Mucosa of descending colon (tissue), 3 donors: Measurements from ENCODE around the gene SPOCK1. TPM values are rescaled to one million over a fixed set of nuclear protein-coding genes. Genes with fewer than 3 reads are reported as not detected.

ENCODE experiments used
- ATAC-seq: fragments of 200-7000 bp; cut with Tn5 transposase; one replicate; pipeline ENCODE4 v1.9.1; 2020; ENCODE audit warnings: mild to moderate bottlenecking, moderate library complexity
- DNase-seq, 3 donors: peaks; one replicate each; pipeline ENCODE4 v3.0.0-alpha.2; 2020
- H3K36me3 ChIP-seq: fragments of 200-600 bp; one replicate; pipeline ENCODE4 v1.8.0; 2021; ENCODE audit warnings: low read depth, mild to moderate bottlenecking
- H3K4me1 ChIP-seq: fragments of 200-600 bp; one replicate; pipeline ENCODE4 v1.8.0; 2021; ENCODE audit warnings: low read depth, mild to moderate bottlenecking
- H3K4me3 ChIP-seq: fragments of 200-600 bp; one replicate; pipeline ENCODE4 v1.8.0; 2021; ENCODE audit warnings: mild to moderate bottlenecking
- H3K9me3 ChIP-seq: fragments of 200-600 bp; one replicate; pipeline ENCODE4 v1.8.0; 2021; ENCODE audit warnings: mild to moderate bottlenecking
- CTCF ChIP-seq: fragments of 200-600 bp; IDR thresholded peaks from one replicate; pipeline ENCODE4 v1.8.0; 2022; ENCODE audit warnings: antibody characterized with exemption, mild to moderate bottlenecking
- intact Hi-C, 2 donors: fragments of 100-400 bp; cut with DNase I in 1 of 2; cut with micrococcal nuclease in 1 of 2; formaldehyde crosslinking; loops; one replicate each; pipeline versions ENCODE4 v1.11.0 to v1.11.1; 2022; cut with DNase I, micrococcal nuclease
- total RNA-seq, 3 donors: library from RNA; stranded (reverse); fragmentation: NEBNext Ultra II Directional in 2 of 3; extraction: Animal tissue kit (Norgen Biotek cat#: 25700) in 2 of 3; gene quantifications; one replicate each; pipeline versions ENCODE4 v1.2.1 to v1.2.4, GENCODE V29; 2021 to 2023
- donor health status: DM: no; HTN: no; CAD: no; lungs with moderate emphysema.
- donor health status: DM: no; HTN: no; CAD: no.
- donor health status: DM: no; HTN: yes; CAD: no.

The SPOCK1 gene
- total RNA-seq, 3 donors from 2014 or later: 1.8 to 55.5 (median 7.9) TPM

- H3K4me1 ChIP-seq: no peaks in the 10 kb centered on the region
- H3K9me3 ChIP-seq: no peaks in the 10 kb centered on the region
- intact Hi-C loops: no loop called here
- no peaks in the 10 kb centered on the region for H3K36me3 ChIP-seq
- DNase-seq (no peak), ATAC-seq (no peak)
- no peak overlapping the region for H3K4me3 ChIP-seq
- no peak for TF ChIP-seq CTCF
These were observed 506.2 kb downstream of the SPOCK1 start for GRCh38 chr5:136992796-136993489.

- no peak for ATAC-seq
These were observed 513.2 kb downstream of the SPOCK1 start for GRCh38 chr5:136985785-136986475.

GRCh38 chr5:136984772-136985446 is 514.2 kb downstream of the SPOCK1 start:
- no peaks in the 10 kb centered on the region for H3K9me3 ChIP-seq
- intact Hi-C loops: no loop called here
- no peak for DNase-seq
- no peak for TF ChIP-seq CTCF
- H3K36me3 ChIP-seq: no peaks in the 10 kb centered on the region
- no peak for ATAC-seq
- H3K4me3 ChIP-seq: no peak overlapping the region
- peaks cover 3% of the 10 kb centered on the region for H3K4me1 ChIP-seq

More at GRCh38 chr5:136985785-136986475, 513.2 kb downstream of the SPOCK1 start:
- no peak for DNase-seq
- no peak overlapping the region for H3K4me3 ChIP-seq
- H3K9me3 ChIP-seq: no peaks in the 10 kb centered on the region
- TF ChIP-seq CTCF: no peak
- intact Hi-C loops: no loop called here
- H3K36me3 ChIP-seq: no peaks in the 10 kb centered on the region
- peaks cover 3% of the 10 kb centered on the region for H3K4me1 ChIP-seq

- Histone ChIP-seq H3K36me3 (no peaks in the 10 kb centered on the region), H3K4me3 (no peak overlapping the region), H3K9me3 (no peaks in the 10 kb centered on the region), H3K4me1 (peaks cover 3% of the 10 kb centered on the region)
- intact Hi-C loops: no loop called here
- DNase-seq: no peak
- TF ChIP-seq CTCF: no peak
- ATAC-seq: no peak
These were observed 517.2 kb downstream of the SPOCK1 start for GRCh38 chr5:136981936-136982335.

GRCh38 chr5:136979131-136979530 is 520.0 kb downstream of the SPOCK1 start:
- ATAC-seq: no peak
- intact Hi-C loops: no loop called here
- no peak for TF ChIP-seq CTCF
- Histone ChIP-seq H3K36me3 (no peaks in the 10 kb centered on the region), H3K9me3 (no peaks in the 10 kb centered on the region), H3K4me3 (no peak overlapping the region), H3K4me1 (no peaks in the 10 kb centered on the region)
- no peak for DNase-seq
